ENCODE results near the gene FBXW10. TPM values are rescaled to one million over a fixed set of nuclear protein-coding genes. Genes with fewer than 3 reads are reported as not detected.
"Not testable (repeated sequence)": the region's sequence is repeated elsewhere in the genome, so short reads cannot be mapped to it uniquely, and the experiment has no call there.

FBXW10 gene
- total RNA-seq, 1 experiment from 2014 or later = not detected

GRCh38 chr17:18744726-18745125 lies 872 bp downstream of the FBXW10 start:
- H3K9me3 Mint-ChIP-seq = not testable (repeated sequence)

DNA sequence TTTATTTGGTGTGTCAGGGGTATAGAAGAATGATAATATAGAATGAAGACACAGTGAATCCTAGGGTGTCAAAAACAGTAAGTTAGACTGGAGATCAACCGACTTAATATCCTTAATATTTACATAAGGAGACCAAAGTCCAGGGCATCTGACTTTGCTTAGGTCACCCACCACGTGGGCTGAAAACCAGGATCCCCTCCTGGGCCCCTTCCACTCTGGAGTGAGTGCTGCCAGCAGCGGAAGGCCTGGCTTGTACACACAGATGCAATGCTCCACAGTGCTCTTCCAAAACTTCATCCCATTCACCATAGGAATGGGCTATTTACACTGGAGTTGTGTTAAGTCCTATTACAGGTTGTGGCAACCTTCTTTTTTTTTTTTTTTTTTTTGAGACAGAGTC lies 2.7 kb downstream of the FBXW10 start:
- H4K8ac ChIP-seq (replicated peaks; ENCODE audit: insufficient read length, low read depth, low read length); H2BK5ac ChIP-seq (ENCODE audit: insufficient read length, low read length); H3K23ac ChIP-seq (ENCODE audit: insufficient read length, low read depth, low read length); H3K18ac ChIP-seq (ENCODE audit: insufficient read length, low read depth, low read length); H3K4me1 ChIP-seq (ENCODE audit: insufficient read depth, low read length); H4K91ac ChIP-seq (ENCODE audit: insufficient read length, low read depth, low read length); H3K9ac ChIP-seq (ENCODE audit: extremely low read depth, insufficient read length, low read length); H3K56ac ChIP-seq (ENCODE audit: insufficient read length, low read depth, low read length); DNase-seq; H3K36me3 Mint-ChIP-seq (ENCODE audit: insufficient read depth in 1 of 3, low read depth in 3 of 3); H3K27ac Mint-ChIP-seq; H2BK15ac ChIP-seq (ENCODE audit: low read depth, low read length); H3T11ph ChIP-seq (ENCODE audit: low read length); H3K4me3 Mint-ChIP-seq; H3K27me3 ChIP-seq (ENCODE audit: insufficient read depth, low read length); H2AK5ac ChIP-seq (ENCODE audit: insufficient read length, low read length); H2BK120ac ChIP-seq (ENCODE audit: low read depth, low read length, poor library complexity, severe bottlenecking); H2BK12ac ChIP-seq (ENCODE audit: insufficient read length, low read depth, low read length); H3K4ac ChIP-seq (ENCODE audit: low read depth, low read length); H3K27me3 Mint-ChIP-seq (ENCODE audit: low read depth); H3K4me1 Mint-ChIP-seq; H2BK20ac ChIP-seq (ENCODE audit: low read depth, low read length, poor library complexity, severe bottlenecking); H3K14ac ChIP-seq (ENCODE audit: insufficient read depth, low read length); H4K5ac ChIP-seq (ENCODE audit: insufficient read length, low read depth, low read length); H3K9me3 ChIP-seq (ENCODE audit: control insufficient read depth, low read depth, low read length); H3K79me1 ChIP-seq (ENCODE audit: insufficient read depth, low read depth, low read length, poor library complexity, severe bottlenecking); H3K4me2 ChIP-seq (ENCODE audit: insufficient read depth, insufficient read length, low read length); H3K23me2 ChIP-seq (ENCODE audit: insufficient read length, low read depth, low read length, poor library complexity, severe bottlenecking); H3K27ac ChIP-seq (ENCODE audit: insufficient read length, low read depth, low read length); H3K79me2 ChIP-seq (ENCODE audit: insufficient read depth, low read length); H4K20me1 ChIP-seq (ENCODE audit: control insufficient read depth, insufficient read depth, insufficient read length); H2AFZ ChIP-seq (ENCODE audit: low read length); H3K9me3 Mint-ChIP-seq: not testable (repeated sequence)
- WGBS (ENCODE audit: extremely low coverage, insufficient read length, low lambda C conversion rate) = no CpG with 5 or more reads among the region's 3 CpGs

More at GRCh38 chr17:18744726-18745125, 872 bp downstream of the FBXW10 start:
- H3K9ac ChIP-seq (ENCODE audit: extremely low read depth, insufficient read length, low read length); H3K18ac ChIP-seq (ENCODE audit: insufficient read length, low read depth, low read length); H3K4me2 ChIP-seq (ENCODE audit: insufficient read depth, insufficient read length, low read length); H2BK15ac ChIP-seq (ENCODE audit: low read depth, low read length); H4K91ac ChIP-seq (ENCODE audit: insufficient read length, low read depth, low read length); H3K14ac ChIP-seq (ENCODE audit: insufficient read depth, low read length); H2BK120ac ChIP-seq (ENCODE audit: low read depth, low read length, poor library complexity, severe bottlenecking); H3K4ac ChIP-seq (ENCODE audit: low read depth, low read length); DNase-seq; H3K4me1 Mint-ChIP-seq; H4K5ac ChIP-seq (ENCODE audit: insufficient read length, low read depth, low read length); H2BK20ac ChIP-seq (ENCODE audit: low read depth, low read length, poor library complexity, severe bottlenecking); H3K9me3 ChIP-seq (ENCODE audit: control insufficient read depth, low read depth, low read length); H2BK5ac ChIP-seq (ENCODE audit: insufficient read length, low read length); H4K20me1 ChIP-seq (ENCODE audit: control insufficient read depth, insufficient read depth, insufficient read length); H3K27ac Mint-ChIP-seq; H3K27me3 ChIP-seq (ENCODE audit: insufficient read depth, low read length); H3K23ac ChIP-seq (ENCODE audit: insufficient read length, low read depth, low read length); H2BK12ac ChIP-seq (ENCODE audit: insufficient read length, low read depth, low read length); H3K27ac ChIP-seq (ENCODE audit: insufficient read length, low read depth, low read length); H3K23me2 ChIP-seq (ENCODE audit: insufficient read length, low read depth, low read length, poor library complexity, severe bottlenecking); H2AK5ac ChIP-seq (ENCODE audit: insufficient read length, low read length); H3K79me1 ChIP-seq (ENCODE audit: insufficient read depth, low read depth, low read length, poor library complexity, severe bottlenecking); H3K4me1 ChIP-seq (ENCODE audit: insufficient read depth, low read length); H3K56ac ChIP-seq (ENCODE audit: insufficient read length, low read depth, low read length); H3K36me3 Mint-ChIP-seq (ENCODE audit: insufficient read depth in 1 of 3, low read depth in 3 of 3); H3K79me2 ChIP-seq (ENCODE audit: insufficient read depth, low read length); H3K4me3 Mint-ChIP-seq; H2AFZ ChIP-seq (ENCODE audit: low read length); H3T11ph ChIP-seq (ENCODE audit: low read length); H4K8ac ChIP-seq (replicated peaks; ENCODE audit: insufficient read length, low read depth, low read length); H3K27me3 Mint-ChIP-seq (ENCODE audit: low read depth): not testable (repeated sequence)
- no CpG with 5 or more reads among the region's 4 CpGs for WGBS (ENCODE audit: extremely low coverage, insufficient read length, low lambda C conversion rate)
